Measurements from ENCODE around the gene PIM1. TPM values are rescaled to one million over a fixed set of nuclear protein-coding genes. Genes with fewer than 3 reads are reported as not detected.

The PIM1 gene
- total and polyA plus RNA-seq, 8 donors: 13.1 to 89.8 (median 20.9) TPM

DNA sequence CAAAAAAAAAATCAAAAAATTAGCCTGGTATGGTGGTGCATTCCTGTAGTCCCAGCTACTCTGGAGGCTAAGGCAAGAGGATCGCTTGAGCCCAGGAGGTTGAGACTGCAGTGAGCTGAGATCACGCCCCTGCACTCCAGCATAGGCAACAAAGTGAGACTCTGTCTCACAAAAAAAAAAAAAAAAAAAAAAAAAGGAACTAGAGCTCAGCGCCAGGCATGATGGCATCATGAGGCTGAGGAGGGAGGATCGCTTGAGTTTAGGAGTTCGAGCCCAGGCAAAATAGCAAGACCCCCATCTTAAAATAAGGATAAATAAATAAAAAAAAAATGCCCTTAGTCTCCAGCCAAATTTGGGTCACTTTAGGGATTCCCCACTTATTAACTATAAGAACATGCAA lies 40.4 kb upstream of the PIM1 start:
- Histone ChIP-seq H3K4me3 (no peak overlapping the region), H3K27ac (no peak overlapping the region), H3K9me3 (no peaks in the 10 kb centered on the region), H3K4me1 (peaks cover 10 to 54% of the 10 kb centered on the region in 2 donors), H3K27me3 (no peaks in the 10 kb centered on the region), H3K36me3 (no peaks in the 10 kb centered on the region)
- intact Hi-C loops (cut with DNase I): no loop called here
- DNase-seq (no peak), ATAC-seq (no peak)
- no peak for TF ChIP-seq CTCF (IDR thresholded peaks at IDR 0.05)

- Histone ChIP-seq H3K9me3 (no peaks in the 10 kb centered on the region), H3K4me3 (no peak overlapping the region), H3K4me1 (peaks cover 17 to 58% of the 10 kb centered on the region in 2 donors), H3K27ac (peak overlapping the region; percentile 77 to 85), H3K36me3 (no peaks in the 10 kb centered on the region), H3K27me3 (no peaks in the 10 kb centered on the region)
- TF ChIP-seq CTCF (IDR thresholded peaks at IDR 0.05): no peak
- intact Hi-C loops (cut with DNase I): no loop called here
- DNase-seq: peak in 2 of 4 donors; percentile 82 to 87
- ATAC-seq: peak; percentile 67
These were observed 39.2 kb upstream of the PIM1 start for GRCh38 chr6:37130704-37131103.

GRCh38 chr6:37131104-37131959 lies 38.6 kb upstream of the PIM1 start:
- no peaks in the 10 kb centered on the region for H3K9me3 ChIP-seq
- H3K4me3 ChIP-seq: no peak overlapping the region
- no peaks in the 10 kb centered on the region for H3K36me3 ChIP-seq
- ATAC-seq: peak; percentile 63
- TF ChIP-seq CTCF (IDR thresholded peaks at IDR 0.05): no peak
- no peaks in the 10 kb centered on the region for H3K27me3 ChIP-seq
- H3K4me1 ChIP-seq: peaks cover 17 to 55% of the 10 kb centered on the region in 2 donors
- H3K27ac ChIP-seq: peak overlapping the region; percentile 77 to 85
- intact Hi-C loops (cut with DNase I): no loop called here
- peak in 2 of 4 donors; percentile 72 to 81 for DNase-seq

DNA sequence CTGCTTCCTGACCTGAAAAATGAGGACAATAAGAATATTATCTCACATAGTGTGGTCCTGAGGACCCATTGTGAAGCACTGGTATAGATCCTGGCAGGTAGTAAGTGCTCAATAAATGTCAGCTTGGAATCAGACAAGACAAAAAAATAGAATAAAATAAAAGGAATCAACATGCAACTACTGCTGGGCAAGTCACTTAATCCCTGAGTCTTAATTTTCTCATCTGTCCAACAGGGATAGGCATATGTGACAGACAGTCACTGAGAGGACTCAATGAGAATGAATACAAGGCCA lies 38.0 kb upstream of the PIM1 start:
- Histone ChIP-seq H3K9me3 (no peaks in the 10 kb centered on the region), H3K27ac (peak overlapping the region; percentile 77 to 85), H3K4me3 (no peak overlapping the region), H3K36me3 (no peaks in the 10 kb centered on the region), H3K27me3 (no peaks in the 10 kb centered on the region), H3K4me1 (peaks cover 17 to 57% of the 10 kb centered on the region in 2 donors)
- intact Hi-C loops (cut with DNase I): no loop called here
- DNase-seq (no peak), ATAC-seq (no peak)
- TF ChIP-seq CTCF (IDR thresholded peaks at IDR 0.05): no peak

DNA sequence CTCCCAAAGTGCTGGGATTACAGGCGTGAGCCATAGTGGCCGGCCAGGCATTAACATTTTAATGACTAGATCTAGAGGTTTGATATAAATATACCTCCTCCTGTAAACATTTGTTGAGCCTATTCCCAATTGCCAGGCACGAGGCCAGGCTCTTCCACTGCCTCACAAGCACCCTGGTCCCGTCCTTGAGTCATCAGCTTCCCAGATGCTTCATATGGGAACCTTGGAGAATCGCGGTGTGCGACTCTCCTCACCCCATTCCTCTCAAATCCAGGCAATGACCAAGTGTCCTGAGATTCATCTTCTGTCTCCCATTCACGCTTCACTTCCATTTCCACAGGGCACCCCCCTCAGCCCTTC lies 35.9 kb upstream of the PIM1 start:
- H3K4me1 ChIP-seq: peaks cover 27 to 56% of the 10 kb centered on the region in 2 donors

More for the DNA sequence above, 35.9 kb upstream of the PIM1 start:
- Histone ChIP-seq H3K36me3 (no peaks in the 10 kb centered on the region), H3K27ac (peak overlapping the region in 1 of 2 donors; percentile 74), H3K27me3 (no peaks in the 10 kb centered on the region), H3K9me3 (no peaks in the 10 kb centered on the region), H3K4me3 (no peak overlapping the region)
- DNase-seq: no peak
- no peak for TF ChIP-seq CTCF (IDR thresholded peaks at IDR 0.05)
- intact Hi-C loops (cut with DNase I): no loop called here
- no peak for ATAC-seq

Measured in left lung (tissue), 10 donors.